Activated naive CD4-positive, alpha-beta T cell treated with anti-CD3 and anti-CD28 coated beads, Interleukin-2, amount 10 ng/mL, durations not matched to agents 7 days and 5 days (primary cell): ENCODE measurements around the gene ZNF574.
"Not testable (repeated sequence)": the region's sequence is repeated elsewhere in the genome, so short reads cannot be mapped to it uniquely, and the experiment has no call there.

Source experiments
- CTCF ChIA-PET: fragments of 350-600 bp; sonication (Branson Sonifier 250); formaldehyde crosslinking; loops from one replicate; lab custom pipeline; 2021; ENCODE audit warnings: antibody characterized with exemption; lab: Charles Lee
- DNase-seq: peaks from one replicate; pipeline ENCODE4 v3.0.0-alpha.2; 2020
- H3K27ac Mint-ChIP-seq: one replicate; pipeline ENCODE4 v1.8.0; 2021; ENCODE audit warnings: mild to moderate bottlenecking, moderate library complexity, mixed read lengths
- H3K27me3 Mint-ChIP-seq: one replicate; pipeline ENCODE4 v1.8.0; 2021; ENCODE audit warnings: mild to moderate bottlenecking, mixed read lengths
- H3K36me3 Mint-ChIP-seq: one replicate; pipeline ENCODE4 v1.8.0; 2021; ENCODE audit warnings: mixed read lengths
- H3K4me1 Mint-ChIP-seq: one replicate; pipeline ENCODE4 v1.8.0; 2021; ENCODE audit warnings: mixed read lengths
- H3K4me3 Mint-ChIP-seq: one replicate; pipeline ENCODE4 v1.8.0; 2021; ENCODE audit warnings: mild to moderate bottlenecking, moderate library complexity, mixed read lengths
- H3K9me3 Mint-ChIP-seq: one replicate; pipeline ENCODE4 v1.8.0; 2021; ENCODE audit warnings: mixed read lengths

ZNF574 gene

DNA sequence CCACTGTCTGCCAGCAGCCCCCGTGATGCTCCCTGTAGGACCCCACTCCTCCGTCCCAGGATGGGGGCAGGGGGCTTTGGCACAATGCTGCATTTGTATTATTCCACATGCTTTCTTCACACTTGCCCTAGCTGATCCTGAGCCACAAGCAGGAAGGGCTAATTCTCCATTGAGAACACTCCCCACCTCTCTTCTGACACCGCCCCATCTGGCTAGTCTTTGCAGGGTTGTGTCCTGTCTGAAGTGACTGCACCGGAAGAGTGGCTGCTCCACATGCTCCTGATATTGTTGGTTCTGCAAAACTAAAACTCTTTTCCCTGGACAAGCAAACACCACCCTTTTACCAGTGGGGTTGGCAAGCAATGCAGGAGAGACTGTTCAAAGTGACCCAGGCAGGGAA, 18.0 kb downstream of the ZNF574 start:
- Mint-ChIP-seq H3K9me3 (no peaks in the 10 kb centered on the region), H3K27ac (no peak overlapping the region), H3K4me3 (no peak overlapping the region), H3K27me3 (peaks cover 6% of the 10 kb centered on the region), H3K36me3 (peaks cover 17% of the 10 kb centered on the region), H3K4me1 (peaks cover 33% of the 10 kb centered on the region)
- CTCF ChIA-PET = interaction anchor here (1.2 to 1.9 kb wide), 3 partner anchors 15 to 347 kb away, joined by 3 to 4 read pairs (median 3); no protein-coding TSS in a partner anchor
- no peak for DNase-seq

DNA sequence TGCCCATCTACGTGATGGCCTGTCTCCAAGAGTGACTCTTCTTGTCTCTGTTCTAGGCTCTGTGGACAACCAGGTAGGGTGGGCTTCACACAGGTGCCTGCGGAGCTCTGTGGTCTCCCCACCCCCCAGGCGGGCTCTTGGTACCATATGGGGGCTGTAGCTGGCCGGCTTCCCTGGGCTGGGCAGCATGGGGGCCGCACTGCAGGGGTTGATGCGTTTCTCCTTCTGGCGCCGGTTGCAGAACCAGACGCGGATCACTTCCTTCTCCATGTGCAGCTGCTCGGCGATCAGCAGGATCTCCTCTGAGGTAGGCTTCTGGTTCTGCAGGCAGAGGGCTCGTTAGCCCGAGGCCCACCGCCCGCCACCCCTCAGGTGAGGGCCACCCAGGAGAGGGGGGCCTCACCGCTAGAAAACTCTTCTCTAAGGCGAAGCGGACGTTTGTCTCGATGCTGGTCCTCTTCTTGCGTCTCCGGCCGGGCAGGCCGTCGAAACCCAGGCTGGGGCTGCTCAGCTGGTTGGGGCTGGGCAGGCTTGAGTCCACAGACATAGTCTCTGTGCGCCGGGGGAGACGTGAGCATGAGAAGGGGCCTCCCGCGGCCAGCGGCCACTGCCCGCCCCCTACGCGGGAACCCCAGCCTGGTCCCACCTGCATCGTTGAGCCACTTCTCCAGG, 19.3 kb downstream of the ZNF574 start:
- peaks cover 6% of the 10 kb centered on the region for H3K27me3 Mint-ChIP-seq
- no peaks in the 10 kb centered on the region for H3K9me3 Mint-ChIP-seq
- peaks cover 20% of the 10 kb centered on the region for H3K4me1 Mint-ChIP-seq
- H3K36me3 Mint-ChIP-seq = peaks cover 19% of the 10 kb centered on the region
- DNase-seq = no peak
- CTCF ChIA-PET = interaction anchor here (1.3 kb wide), 1 partner anchor 13 kb away, joined by 5 read pairs; no protein-coding TSS in a partner anchor
- H3K27ac Mint-ChIP-seq = no peak overlapping the region
- no peak overlapping the region for H3K4me3 Mint-ChIP-seq

DNA sequence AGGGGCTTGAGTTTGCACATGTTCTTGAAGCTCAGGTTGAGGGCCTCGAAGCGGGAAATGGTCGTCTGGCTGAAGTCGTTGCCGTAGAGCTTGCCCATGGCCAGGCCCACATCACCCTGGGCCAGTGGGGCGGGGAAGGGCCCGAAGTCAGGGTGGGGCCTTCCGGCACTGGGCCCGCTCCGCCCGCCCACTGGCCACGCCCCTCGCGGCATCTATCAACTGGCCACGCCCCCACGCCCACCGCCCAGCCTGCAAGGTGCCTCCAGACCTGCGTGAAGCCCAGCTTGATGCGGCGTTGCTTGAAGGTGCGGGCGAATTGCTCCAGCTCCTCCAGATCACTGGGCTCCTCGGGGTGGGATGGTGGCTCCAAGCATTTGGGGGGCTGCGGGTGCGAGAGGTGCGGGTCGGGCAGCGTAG, 19.9 kb downstream of the ZNF574 start:
- Mint-ChIP-seq H3K36me3 (peaks cover 16% of the 10 kb centered on the region), H3K27ac (no peak overlapping the region), H3K27me3 (peaks cover 3% of the 10 kb centered on the region), H3K9me3 (no peaks in the 10 kb centered on the region), H3K4me3 (no peak overlapping the region), H3K4me1 (peaks cover 14% of the 10 kb centered on the region)
- CTCF ChIA-PET = no interaction called here
- no peak for DNase-seq

DNA sequence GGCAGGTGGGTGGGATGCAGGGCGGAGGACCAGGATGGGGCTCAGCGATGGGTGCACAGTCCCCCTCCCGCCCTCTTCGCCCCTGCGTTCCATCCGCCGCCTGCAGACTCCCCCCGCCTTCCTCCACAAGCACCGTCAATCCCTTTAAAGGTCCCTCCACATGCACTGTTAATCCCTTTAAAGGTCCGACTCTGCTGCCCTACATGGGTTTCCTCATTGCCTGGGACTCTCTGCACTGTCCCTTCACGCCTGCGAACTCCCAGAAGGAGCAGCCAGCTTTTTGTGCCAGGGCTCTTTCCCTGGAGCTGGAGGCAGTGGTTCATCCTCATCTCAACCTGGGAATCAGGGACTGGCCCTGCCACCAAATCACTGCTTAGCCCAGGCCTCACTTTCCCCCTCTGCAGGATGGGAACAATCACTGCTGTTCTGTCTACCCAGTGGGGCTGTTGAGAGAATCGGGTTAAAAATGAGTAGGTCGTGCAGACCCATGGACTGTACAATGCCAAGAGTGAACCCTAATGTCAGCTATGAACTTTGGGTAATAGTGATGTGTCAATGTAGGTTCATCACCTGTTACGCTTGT, 20.4 kb downstream of the ZNF574 start:
- H3K4me1 Mint-ChIP-seq = peaks cover 9% of the 10 kb centered on the region
- CTCF ChIA-PET = interaction anchor here (0.8 to 1.0 kb wide), 2 partner anchors 12 to 50 kb away, joined by 3 read pairs; no protein-coding TSS in a partner anchor
- H3K36me3 Mint-ChIP-seq = peaks cover 15% of the 10 kb centered on the region
- H3K9me3 Mint-ChIP-seq = no peaks in the 10 kb centered on the region
- no peak for DNase-seq
- H3K27ac Mint-ChIP-seq = no peak overlapping the region
- no peak overlapping the region for H3K4me3 Mint-ChIP-seq
- no peaks in the 10 kb centered on the region for H3K27me3 Mint-ChIP-seq

DNA sequence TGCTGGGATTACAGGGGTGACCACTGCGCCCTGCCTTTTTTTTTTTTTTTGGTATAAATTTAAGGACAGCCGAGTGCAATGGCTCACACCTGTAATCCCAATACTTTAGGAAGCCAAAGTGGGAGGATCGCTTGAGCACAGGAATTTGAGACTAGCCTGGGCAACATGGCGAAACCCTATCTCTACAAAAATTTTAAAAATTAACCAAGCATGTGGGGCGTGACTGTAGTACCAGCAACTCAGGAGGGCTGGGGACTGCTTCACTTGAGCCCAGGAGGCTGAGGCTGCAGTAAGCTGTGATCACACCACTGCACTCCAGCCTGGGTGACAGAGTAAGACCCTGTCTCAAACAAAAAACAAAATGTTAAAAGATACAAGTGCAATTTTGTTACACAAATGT, 21.5 kb downstream of the ZNF574 start:
- H3K36me3 Mint-ChIP-seq = peaks cover 12% of the 10 kb centered on the region
- CTCF ChIA-PET = interaction anchor here (0.7 kb wide), 1 partner anchor 74 kb away, joined by 5 read pairs; no protein-coding TSS in a partner anchor

DNA sequence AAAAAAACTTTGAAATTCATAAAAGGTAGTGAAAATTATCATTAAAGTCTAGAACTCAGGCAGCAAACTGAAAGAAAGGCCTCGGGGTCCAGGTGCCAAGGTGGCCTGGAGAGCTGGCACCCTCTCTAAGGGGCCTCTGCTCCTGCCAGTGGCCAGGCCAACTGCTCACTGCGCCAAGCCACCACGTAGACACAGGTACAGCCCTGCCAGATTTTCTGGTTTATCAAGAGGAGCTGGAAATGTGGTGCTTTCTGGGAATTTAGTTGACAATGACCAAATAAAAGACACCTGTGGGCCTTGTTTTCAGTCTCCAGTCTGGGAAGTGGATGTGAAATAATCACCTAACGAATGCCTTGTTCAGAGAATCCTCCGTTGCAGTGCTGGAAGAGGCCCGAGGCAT, 22.8 kb downstream of the ZNF574 start:
- CTCF ChIA-PET = no interaction called here
- peaks cover 12% of the 10 kb centered on the region for H3K36me3 Mint-ChIP-seq
- H3K4me1 Mint-ChIP-seq = no peaks in the 10 kb centered on the region
- no peaks in the 10 kb centered on the region for H3K9me3 Mint-ChIP-seq
- H3K27ac Mint-ChIP-seq = no peak overlapping the region
- no peak for DNase-seq
- H3K27me3 Mint-ChIP-seq = no peaks in the 10 kb centered on the region
- no peak overlapping the region for H3K4me3 Mint-ChIP-seq

More for the DNA sequence above, 21.5 kb downstream of the ZNF574 start:
- H3K9me3 Mint-ChIP-seq = no peaks in the 10 kb centered on the region
- H3K27me3 Mint-ChIP-seq = no peaks in the 10 kb centered on the region
- no peak overlapping the region for H3K4me3 Mint-ChIP-seq
- DNase-seq = no peak
- no peak overlapping the region for H3K27ac Mint-ChIP-seq
- H3K4me1 Mint-ChIP-seq = peaks cover 2% of the 10 kb centered on the region

DNA sequence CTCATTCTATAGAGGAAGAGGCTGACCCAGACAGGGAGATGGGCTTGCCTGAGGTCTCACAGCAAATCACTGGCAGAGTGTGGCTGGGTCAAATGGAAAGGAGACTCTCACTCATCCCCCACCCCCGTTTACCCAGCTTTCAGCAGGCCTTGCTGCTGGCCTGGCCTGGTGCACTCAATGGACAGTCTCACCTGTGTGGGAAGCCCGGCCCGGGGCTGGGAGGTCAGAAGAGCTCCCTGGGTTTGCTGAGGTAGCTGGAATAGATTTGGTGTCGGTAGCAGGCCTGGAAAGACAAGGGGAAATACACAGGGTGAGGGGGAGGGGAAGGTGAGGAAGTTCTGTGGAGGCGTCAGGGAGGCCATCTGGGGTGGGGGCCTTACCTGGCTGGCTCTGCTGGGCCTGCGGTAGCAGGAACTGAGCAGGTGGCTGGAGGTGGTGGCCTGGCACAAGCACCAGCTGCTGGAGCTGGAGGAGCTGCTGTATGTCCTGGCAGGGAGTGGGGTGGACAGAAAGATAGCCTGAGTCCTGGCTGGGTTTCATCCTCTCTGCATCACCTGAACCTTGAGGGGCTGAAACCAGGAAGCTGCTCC, 23.5 kb downstream of the ZNF574 start:
- Mint-ChIP-seq H3K4me3 (no peak overlapping the region), H3K9me3 (no peaks in the 10 kb centered on the region), H3K36me3 (peaks cover 12% of the 10 kb centered on the region), H3K27ac (no peak overlapping the region), H3K27me3 (no peaks in the 10 kb centered on the region), H3K4me1 (no peaks in the 10 kb centered on the region)
- no peak for DNase-seq
- CTCF ChIA-PET = no interaction called here

DNA sequence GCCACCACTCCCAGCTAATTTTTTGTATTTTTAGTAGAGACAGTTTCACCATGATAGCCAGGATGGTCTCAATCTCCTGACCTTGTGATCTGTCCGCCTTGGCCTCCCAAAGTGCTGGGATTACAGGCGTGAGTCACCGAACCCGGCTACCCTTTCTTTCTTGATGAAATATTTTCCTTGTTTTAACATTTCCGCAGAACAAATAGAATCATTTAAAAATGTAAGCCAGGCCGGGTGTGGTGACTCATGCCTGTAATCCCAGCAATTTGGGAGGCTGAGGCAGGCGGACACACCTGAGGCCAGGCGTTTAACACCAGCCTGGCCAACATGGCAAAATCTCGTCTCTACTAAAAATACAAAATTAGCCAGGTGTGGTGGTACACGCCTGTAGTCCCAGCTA, 24.3 kb downstream of the ZNF574 start:
- CTCF ChIA-PET, H3K36me3 Mint-ChIP-seq, H3K27me3 Mint-ChIP-seq, DNase-seq, H3K9me3 Mint-ChIP-seq, H3K4me3 Mint-ChIP-seq, H3K4me1 Mint-ChIP-seq, H3K27ac Mint-ChIP-seq: not testable (repeated sequence)

DNA sequence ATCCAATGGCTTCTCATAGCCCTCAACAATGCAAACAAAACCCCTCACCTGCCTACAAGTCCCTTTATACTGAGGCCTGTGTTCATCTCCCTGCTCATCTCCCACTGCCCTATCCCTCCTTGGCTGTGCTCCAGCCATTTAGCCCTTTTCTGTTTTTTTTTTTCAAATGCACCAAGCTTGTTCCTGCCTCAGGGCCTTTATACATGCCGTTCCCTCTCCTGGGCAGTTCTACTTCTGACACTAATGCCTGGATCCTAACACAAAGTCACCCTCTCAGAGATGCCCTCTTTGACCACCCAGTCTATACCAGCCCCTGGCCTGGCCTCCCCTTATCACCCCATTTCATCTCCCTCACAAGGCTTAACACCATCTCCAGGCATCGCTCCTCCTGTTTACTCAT, 26.9 kb downstream of the ZNF574 start:
- DNase-seq = no peak
- CTCF ChIA-PET = interaction anchor here (0.7 to 1.0 kb wide), 2 partner anchors 19 to 220 kb away, joined by 3 read pairs; no protein-coding TSS in a partner anchor
- peaks cover 5% of the 10 kb centered on the region for H3K36me3 Mint-ChIP-seq
- no peaks in the 10 kb centered on the region for H3K27me3 Mint-ChIP-seq
- H3K4me3 Mint-ChIP-seq = no peak overlapping the region
- H3K27ac Mint-ChIP-seq = no peak overlapping the region
- H3K9me3 Mint-ChIP-seq = no peaks in the 10 kb centered on the region
- H3K4me1 Mint-ChIP-seq = peaks cover 7% of the 10 kb centered on the region

DNA sequence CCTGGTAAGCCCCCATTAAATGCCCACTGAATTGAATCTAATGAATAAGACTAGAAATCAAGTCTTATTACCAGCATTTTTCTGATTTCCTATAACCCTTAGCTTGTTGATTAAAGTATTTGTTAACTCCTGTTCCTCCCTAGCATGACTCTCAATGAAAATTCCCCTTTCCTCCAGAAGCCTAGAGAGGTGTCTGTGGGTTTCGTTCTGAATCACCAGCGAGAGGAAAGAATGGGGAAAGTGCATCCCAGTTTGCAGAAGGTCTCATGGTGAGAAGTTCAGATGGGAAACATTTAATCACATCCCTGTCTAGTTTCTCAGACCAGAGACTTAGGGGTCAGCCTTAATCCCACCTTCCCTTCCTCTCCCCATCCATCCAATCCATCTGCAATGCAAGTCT, 29.4 kb downstream of the ZNF574 start:
- H3K36me3 Mint-ChIP-seq = no peaks in the 10 kb centered on the region

DNA sequence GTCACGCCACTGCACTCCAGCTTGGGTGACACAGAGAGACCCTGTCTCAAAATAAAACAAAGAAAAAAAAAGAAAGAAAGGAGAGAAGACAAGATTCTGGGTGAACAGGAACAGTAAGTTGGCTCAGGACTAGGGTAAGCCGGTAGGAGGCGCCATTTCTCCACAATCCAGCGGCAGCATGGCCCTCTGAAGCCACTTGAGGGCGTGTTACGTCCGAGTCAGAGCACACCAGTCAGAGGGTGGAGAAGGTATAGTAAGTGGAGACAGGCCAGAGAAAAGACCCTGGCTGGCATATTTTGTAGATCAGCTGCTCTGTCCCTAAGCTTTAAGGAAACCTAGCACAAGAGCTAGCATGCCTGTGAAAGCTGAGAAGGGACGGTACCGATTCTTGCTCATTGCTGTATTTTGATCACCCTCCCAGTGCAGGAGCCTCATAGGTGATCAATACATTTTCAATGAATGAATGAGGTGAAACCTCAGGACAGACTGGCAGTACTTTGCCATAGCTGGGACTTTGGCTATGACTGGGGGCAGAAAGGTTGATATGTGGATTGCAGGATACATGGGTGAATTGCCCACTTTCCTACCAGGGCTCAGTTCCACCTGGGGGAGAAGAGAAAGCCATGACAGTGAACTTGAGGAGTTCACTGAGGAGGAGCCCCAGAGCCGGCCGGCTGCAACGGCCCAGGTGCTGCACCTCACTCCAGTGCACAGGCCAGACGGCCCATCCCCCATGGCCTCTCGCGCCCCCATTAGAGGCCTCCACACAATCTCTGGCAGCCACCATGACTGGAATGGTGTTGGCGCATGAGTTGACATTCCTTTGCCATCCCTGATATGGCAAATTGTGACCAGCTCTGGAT, 32.8 kb downstream of the ZNF574 start:
- H3K36me3 Mint-ChIP-seq = peaks cover 6% of the 10 kb centered on the region
- H3K27ac Mint-ChIP-seq = peak overlapping the region; percentile 28
- H3K4me3 Mint-ChIP-seq = no peak overlapping the region
- H3K9me3 Mint-ChIP-seq = no peaks in the 10 kb centered on the region
- peaks cover 33% of the 10 kb centered on the region for H3K4me1 Mint-ChIP-seq
- DNase-seq = peak; percentile 94
- CTCF ChIA-PET = interaction anchor here (0.6 to 7.1 kb wide), 42 partner anchors 8 to 1360 kb away, joined by 3 to 51 read pairs (median 4); partner anchors contain the start of genes GSK3A, PAFAH1B3, POU2F2 and PRR19
- H3K27me3 Mint-ChIP-seq = no peaks in the 10 kb centered on the region

More for the DNA sequence above, 29.4 kb downstream of the ZNF574 start:
- Mint-ChIP-seq H3K27ac (no peak overlapping the region), H3K27me3 (no peaks in the 10 kb centered on the region), H3K4me3 (no peak overlapping the region), H3K9me3 (no peaks in the 10 kb centered on the region), H3K4me1 (peaks cover 14% of the 10 kb centered on the region)
- CTCF ChIA-PET = interaction anchor here (0.5 kb wide), 1 partner anchor 17 kb away, joined by 3 read pairs; no protein-coding TSS in a partner anchor
- no peak for DNase-seq

DNA sequence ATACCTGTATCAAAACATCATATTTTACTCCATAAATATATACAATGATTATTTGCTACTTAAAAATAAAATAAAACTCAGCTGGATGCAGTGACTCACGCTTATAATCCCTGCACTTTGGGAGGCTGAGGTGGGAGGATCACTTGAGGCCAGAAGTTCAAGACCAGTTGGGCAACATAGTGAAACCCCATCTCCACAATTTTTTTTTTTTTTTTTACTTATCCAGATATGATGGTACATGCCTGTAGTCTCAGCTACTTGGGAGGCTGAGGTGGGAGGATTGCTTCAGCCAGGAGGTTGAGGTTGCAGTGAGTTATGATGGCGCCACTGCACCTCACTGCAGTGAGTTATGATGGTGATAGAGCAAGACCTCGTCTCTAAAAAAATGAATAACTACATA, 33.9 kb downstream of the ZNF574 start:
- Mint-ChIP-seq H3K27me3 (no peaks in the 10 kb centered on the region), H3K4me3 (no peak overlapping the region), H3K27ac (no peak overlapping the region), H3K4me1 (peaks cover 34% of the 10 kb centered on the region), H3K9me3 (no peaks in the 10 kb centered on the region), H3K36me3 (peaks cover 6% of the 10 kb centered on the region)
- CTCF ChIA-PET = interaction anchor here (0.9 to 7.1 kb wide), 15 partner anchors 10 to 331 kb away, joined by 3 to 51 read pairs (median 7); partner anchors contain the start of genes GSK3A, PAFAH1B3, POU2F2 and PRR19
- no peak for DNase-seq

DNA sequence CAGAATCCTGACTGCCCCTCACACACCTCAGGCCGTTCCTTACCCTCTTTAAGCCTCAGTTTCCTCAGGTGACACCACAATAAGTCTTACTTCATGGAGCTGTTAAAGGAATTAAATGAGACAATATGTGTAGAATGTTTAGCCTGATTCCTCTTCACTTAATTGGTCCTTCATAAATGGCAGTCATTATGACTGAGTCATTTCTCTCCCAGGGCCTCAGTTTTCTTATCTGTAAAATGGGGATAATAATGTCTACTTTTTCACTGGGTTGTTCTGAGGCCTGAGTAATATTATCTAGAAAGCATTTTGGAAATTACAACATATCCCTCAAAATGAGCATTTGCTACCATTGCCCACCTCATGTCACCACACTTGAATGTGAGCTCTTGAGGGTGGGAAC, 34.7 kb downstream of the ZNF574 start:
- H3K4me3 Mint-ChIP-seq = no peak overlapping the region
- DNase-seq = no peak
- peaks cover 31% of the 10 kb centered on the region for H3K4me1 Mint-ChIP-seq
- H3K36me3 Mint-ChIP-seq = peaks cover 11% of the 10 kb centered on the region
- peak overlapping the region; percentile 29 for H3K27ac Mint-ChIP-seq
- H3K9me3 Mint-ChIP-seq = no peaks in the 10 kb centered on the region
- no peaks in the 10 kb centered on the region for H3K27me3 Mint-ChIP-seq
- CTCF ChIA-PET = interaction anchor here (0.8 to 7.1 kb wide), 8 partner anchors 12 to 330 kb away, joined by 3 to 51 read pairs (median 4); partner anchors contain the start of gene POU2F2
